Fibroblast of lung (primary cell): ENCODE measurements around the gene CLDN4. TPM values are rescaled to one million over a fixed set of nuclear protein-coding genes. Genes with fewer than 3 reads are reported as not detected.

Experiments
- DNase-seq, 2 donors: peaks; one replicate each; pipeline versions ENCODE4 v3.0.0 to v3.0.0-alpha.2; 2010; ENCODE audit warnings: low read depth in 2 of 2
- H2AFZ ChIP-seq: 2 replicates; pipeline ENCODE4 v1.5.1; 2012; ENCODE audit warnings: low read length, control low read depth, inconsistent platforms
- H3K27ac ChIP-seq: 2 replicates; pipeline ENCODE4 v1.5.1; 2011; ENCODE audit warnings: low read length, control low read depth; ENCODE audit not compliant: insufficient read depth
- H3K27me3 ChIP-seq: 2 replicates; pipeline ENCODE4 v1.5.1; 2011; ENCODE audit warnings: mild to moderate bottlenecking, low read length; ENCODE audit not compliant: control insufficient read depth, insufficient read depth
- H3K36me3 ChIP-seq: 2 replicates; pipeline ENCODE4 v1.5.1; 2011; ENCODE audit warnings: low read length; ENCODE audit not compliant: control insufficient read depth, insufficient read depth
- H3K4me1 ChIP-seq: 2 replicates; pipeline ENCODE4 v1.5.1; 2011; ENCODE audit warnings: low read length; ENCODE audit not compliant: control insufficient read depth, insufficient read depth; ENCODE audit errors: extremely low read depth
- H3K4me2 ChIP-seq: 2 replicates; pipeline ENCODE4 v1.5.1; 2011; ENCODE audit warnings: low read length, control low read depth; ENCODE audit not compliant: insufficient read depth; ENCODE audit errors: extremely low read depth
- H3K4me3 ChIP-seq, 4 experiments: fragments of 200-600 bp in 1 of 4; sonication (generic) in 1 of 4; replicated peaks in 1 of 4; 2 replicates each; pipeline ENCODE4 v1.5.1; 2011 to 2016; ENCODE audit warnings: low read length in 4 of 4, low read depth in 3 of 4, mild to moderate bottlenecking in 3 of 4, control low read depth in 2 of 4, inconsistent platforms in 1 of 4, mixed read lengths in 1 of 4; ENCODE audit not compliant: insufficient read depth in 1 of 4; ENCODE audit errors: control extremely low read depth in 1 of 4
- H3K79me2 ChIP-seq: 2 replicates; pipeline ENCODE4 v1.5.1; 2012; ENCODE audit warnings: mild to moderate bottlenecking, low read length, inconsistent platforms; ENCODE audit not compliant: control insufficient read depth, insufficient read depth
- H3K9ac ChIP-seq: 2 replicates; pipeline ENCODE4 v1.5.1; 2011; ENCODE audit warnings: mild to moderate bottlenecking, low read length, control low read depth; ENCODE audit not compliant: insufficient read depth
- H3K9me3 ChIP-seq: 2 replicates; pipeline ENCODE4 v1.5.1; 2012; ENCODE audit warnings: low read depth, low read length; ENCODE audit not compliant: control insufficient read depth, insufficient read depth
- H4K20me1 ChIP-seq: 2 replicates; pipeline ENCODE4 v1.5.1; 2011; ENCODE audit warnings: low read length; ENCODE audit not compliant: control insufficient read depth, insufficient read depth; ENCODE audit errors: extremely low read depth
- EZH2 ChIP-seq: IDR thresholded peaks from 2 replicates; pipeline ENCODE4 v1.5.1; 2012; ENCODE audit warnings: low read length, control low read depth, mild to moderate bottlenecking; ENCODE audit errors: missing control alignments
- polyA plus RNA-seq, 2 donors: library from polyadenylated mRNA; depleted of rRNA in 1 of 2; stranded (reverse) in 1 of 2; unstranded in 1 of 2; fragments of >200 nt; gene quantifications; 2 replicates each; pipeline ENCODE4 v1.2.1, GENCODE V29; 2011 to 2012; ENCODE audit warnings: missing spikeins in 1 of 2
- total RNA-seq: library from RNA; depleted of rRNA; stranded (reverse); fragments of >200 nt; gene quantifications from 2 replicates; pipeline ENCODE4 v1.2.1, GENCODE V29; 2014
- TF ChIP-seq, protein P1 (sequence below), 2 donors: IDR thresholded peaks in 1 of 2; conservative IDR thresholded peaks in 1 of 2; 1 replicate in 1 of 2; 2 replicates in 1 of 2; pipeline ENCODE4 v1.5.1; 2011 to 2012; ENCODE audit warnings: low read length in 2 of 2, control low read depth in 1 of 2, inconsistent platforms in 1 of 2, low read depth in 1 of 2, mild to moderate bottlenecking in 1 of 2

Gene CLDN4
- total and polyA plus RNA-seq, 2 donors (not counting 1 experiment from before 2014, with no cell fraction given): under 0.01 to 0.51 TPM

GRCh38 chr7:73861305-73861704 lies 30.5 kb downstream of the CLDN4 start:
- no peaks in the 10 kb centered on the region for H3K4me1 ChIP-seq
- H3K9ac ChIP-seq: no peak overlapping the region
- no peak overlapping the region for H3K4me3 ChIP-seq
- no peak overlapping the region for H3K27ac ChIP-seq
- H3K27me3 ChIP-seq: no peaks in the 10 kb centered on the region
- no peaks in the 10 kb centered on the region for H3K36me3 ChIP-seq
- H3K9me3 ChIP-seq: no peaks in the 10 kb centered on the region
- H2AFZ ChIP-seq: no peak overlapping the region
- TF ChIP-seq, protein P1, sequence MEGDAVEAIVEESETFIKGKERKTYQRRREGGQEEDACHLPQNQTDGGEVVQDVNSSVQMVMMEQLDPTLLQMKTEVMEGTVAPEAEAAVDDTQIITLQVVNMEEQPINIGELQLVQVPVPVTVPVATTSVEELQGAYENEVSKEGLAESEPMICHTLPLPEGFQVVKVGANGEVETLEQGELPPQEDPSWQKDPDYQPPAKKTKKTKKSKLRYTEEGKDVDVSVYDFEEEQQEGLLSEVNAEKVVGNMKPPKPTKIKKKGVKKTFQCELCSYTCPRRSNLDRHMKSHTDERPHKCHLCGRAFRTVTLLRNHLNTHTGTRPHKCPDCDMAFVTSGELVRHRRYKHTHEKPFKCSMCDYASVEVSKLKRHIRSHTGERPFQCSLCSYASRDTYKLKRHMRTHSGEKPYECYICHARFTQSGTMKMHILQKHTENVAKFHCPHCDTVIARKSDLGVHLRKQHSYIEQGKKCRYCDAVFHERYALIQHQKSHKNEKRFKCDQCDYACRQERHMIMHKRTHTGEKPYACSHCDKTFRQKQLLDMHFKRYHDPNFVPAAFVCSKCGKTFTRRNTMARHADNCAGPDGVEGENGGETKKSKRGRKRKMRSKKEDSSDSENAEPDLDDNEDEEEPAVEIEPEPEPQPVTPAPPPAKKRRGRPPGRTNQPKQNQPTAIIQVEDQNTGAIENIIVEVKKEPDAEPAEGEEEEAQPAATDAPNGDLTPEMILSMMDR (conservative IDR thresholded peaks at IDR 0.05 in 1 of 2, IDR thresholded peaks at IDR 0.05 in 1 of 2; ENCODE audit: low read depth in 1 of 2, low read length in 2 of 2): no peak
- TF ChIP-seq EZH2: no peak
- no peak for DNase-seq
- no peaks in the 10 kb centered on the region for H3K79me2 ChIP-seq
- H3K4me2 ChIP-seq: no peak overlapping the region
- no peaks in the 10 kb centered on the region for H4K20me1 ChIP-seq

- no peak overlapping the region for H3K4me2 ChIP-seq
- H3K27me3 ChIP-seq: no peaks in the 10 kb centered on the region
- no peak overlapping the region for H3K4me3 ChIP-seq
- H4K20me1 ChIP-seq: no peaks in the 10 kb centered on the region
- H3K27ac ChIP-seq: no peak overlapping the region
- H3K36me3 ChIP-seq: no peaks in the 10 kb centered on the region
- H3K4me1 ChIP-seq: peaks cover 5% of the 10 kb centered on the region
- H3K79me2 ChIP-seq: no peaks in the 10 kb centered on the region
- DNase-seq: no peak
- no peak overlapping the region for H2AFZ ChIP-seq
- TF ChIP-seq, protein P1 (conservative IDR thresholded peaks at IDR 0.05 in 1 of 2, IDR thresholded peaks at IDR 0.05 in 1 of 2; ENCODE audit: low read depth in 1 of 2, low read length in 2 of 2): no peak
- no peak for TF ChIP-seq EZH2
- H3K9me3 ChIP-seq: no peaks in the 10 kb centered on the region
- no peak overlapping the region for H3K9ac ChIP-seq
Observed at GRCh38 chr7:73864981-73865711, 34.4 kb downstream of the CLDN4 start.

DNA sequence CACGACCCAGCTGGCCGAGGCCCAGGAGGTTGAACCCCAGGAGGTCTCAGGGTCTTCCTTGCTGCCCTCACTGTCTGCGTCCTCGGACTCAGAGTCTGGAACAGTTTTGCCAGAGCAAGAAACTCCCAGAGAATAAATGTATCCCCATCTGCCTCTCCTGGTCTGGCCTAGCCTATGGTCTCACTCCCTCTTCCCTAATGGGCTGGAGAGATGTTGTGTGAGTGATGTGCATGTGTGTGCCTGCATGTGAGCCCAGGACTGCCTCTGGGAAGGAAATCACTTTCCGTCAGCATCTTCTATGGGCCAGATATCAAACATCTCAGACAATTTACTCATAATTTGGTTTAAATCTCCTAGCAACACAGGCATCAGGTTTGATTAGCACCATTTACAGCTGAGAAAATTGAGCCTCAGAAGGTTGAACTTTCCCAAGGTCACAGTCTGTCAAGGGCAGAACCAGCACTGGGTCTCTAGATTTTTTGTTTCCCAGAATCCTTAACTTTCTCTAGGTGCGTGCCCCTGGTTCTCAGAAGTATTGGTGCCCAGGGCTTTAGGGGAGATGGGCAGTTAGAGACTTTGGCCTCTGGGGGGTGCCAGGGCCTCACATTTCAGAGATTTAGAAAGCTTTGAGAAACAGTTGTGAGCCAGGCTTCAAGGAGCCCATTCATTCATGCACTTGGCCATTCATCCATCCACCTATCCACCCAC lies 35.1 kb downstream of the CLDN4 start:
- DNase-seq: peak; percentile 40 to 72
- no peak overlapping the region for H3K4me2 ChIP-seq
- no peak overlapping the region for H3K4me3 ChIP-seq
- H3K27ac ChIP-seq: no peak overlapping the region
- H3K36me3 ChIP-seq: no peaks in the 10 kb centered on the region
- H4K20me1 ChIP-seq: no peaks in the 10 kb centered on the region
- peaks cover 5% of the 10 kb centered on the region for H3K4me1 ChIP-seq
- no peak for TF ChIP-seq EZH2
- TF ChIP-seq, protein P1 (conservative IDR thresholded peaks at IDR 0.05 in 1 of 2, IDR thresholded peaks at IDR 0.05 in 1 of 2; ENCODE audit: low read depth in 1 of 2, low read length in 2 of 2): peak; percentile 80 to 84
- H3K79me2 ChIP-seq: no peaks in the 10 kb centered on the region
- H3K9me3 ChIP-seq: no peaks in the 10 kb centered on the region
- H3K27me3 ChIP-seq: no peaks in the 10 kb centered on the region
- H3K9ac ChIP-seq: no peak overlapping the region
- H2AFZ ChIP-seq: no peak overlapping the region
